Measurements from ENCODE around the gene ANXA9.

The ANXA9 gene

DNA sequence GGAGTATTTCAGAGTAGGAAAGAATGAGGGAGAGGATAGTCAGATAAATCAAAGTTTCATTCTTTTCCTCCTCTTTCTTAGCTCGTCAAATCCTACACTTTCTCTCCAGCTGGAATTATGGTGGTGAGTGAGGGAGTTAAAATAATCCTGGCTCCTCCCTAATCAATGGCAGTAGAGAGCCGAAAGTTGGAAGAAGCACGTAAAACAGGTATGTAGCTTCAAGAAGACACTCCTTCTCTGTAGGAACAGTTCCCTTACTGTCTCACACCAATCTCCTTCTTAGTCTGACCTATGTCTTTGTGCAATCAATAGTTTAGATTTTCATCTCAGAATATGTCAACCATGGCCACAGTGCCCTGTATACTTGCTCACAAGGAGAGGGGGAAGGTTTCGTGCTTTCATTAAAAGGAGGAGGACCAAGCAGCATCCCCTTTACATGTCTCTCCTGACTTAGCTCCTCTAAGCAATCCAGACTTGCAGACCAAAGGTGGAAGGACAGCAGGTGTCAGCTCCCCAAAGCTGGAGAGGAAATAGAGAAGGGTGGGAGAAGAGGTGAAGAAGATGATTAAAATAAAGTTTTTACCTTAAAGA is 23.7 kb downstream of the ANXA9 start:
- peak; percentile 54 for DNase-seq (ENCODE audit: low spot score)

- peak; percentile 98 for DNase-seq (ENCODE audit: low spot score)
Observed at GRCh38 chr1:151006327-151007052, 24.4 kb downstream of the ANXA9 start, which contains the start of gene MINDY1. Gene MINDY1 (minus strand): TSS chr1:151006902. CDS start chr1:151002617, 4,285 bp downstream.

- no peak for DNase-seq (ENCODE audit: low spot score)
Observed at GRCh38 chr1:151007853-151008243, 25.8 kb downstream of the ANXA9 start.

GRCh38 chr1:151008244-151009205 is 26.4 kb downstream of the ANXA9 start, which contains the start of gene PRUNE1:
Gene PRUNE1 (plus strand): TSS chr1:151008449. CDS start chr1:151008633, 184 bp downstream.
- DNase-seq (ENCODE audit: low spot score): peak; percentile 96

DNA sequence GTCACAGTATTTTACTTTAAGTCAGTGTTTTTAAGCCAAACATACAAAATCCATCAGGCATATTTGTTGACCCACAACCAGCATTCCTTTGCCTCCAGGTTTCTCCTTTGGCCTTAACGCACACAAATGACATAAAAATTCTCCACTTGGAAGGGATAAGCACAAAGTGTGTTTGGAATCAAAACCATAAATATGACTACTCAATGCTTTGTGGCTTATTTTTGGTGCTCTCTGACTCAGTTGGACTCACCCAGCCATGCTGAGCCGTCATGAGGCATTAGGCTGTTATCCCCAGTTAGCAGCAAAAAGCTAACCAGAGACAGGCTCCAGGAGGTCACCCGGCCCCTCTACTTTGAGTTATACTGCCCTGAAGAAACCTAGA is 27.1 kb downstream of the ANXA9 start:
- no peak for DNase-seq (ENCODE audit: low spot score)

GRCh38 chr1:151009674-151010345 is 27.7 kb downstream of the ANXA9 start:
- no peak for DNase-seq (ENCODE audit: low spot score)

GRCh38 chr1:151010346-151010726 is 28.2 kb downstream of the ANXA9 start:
- no peak for DNase-seq (ENCODE audit: low spot score)

- DNase-seq (ENCODE audit: low spot score): no peak
Observed at GRCh38 chr1:151011154-151011850, 29.2 kb downstream of the ANXA9 start.

DNA sequence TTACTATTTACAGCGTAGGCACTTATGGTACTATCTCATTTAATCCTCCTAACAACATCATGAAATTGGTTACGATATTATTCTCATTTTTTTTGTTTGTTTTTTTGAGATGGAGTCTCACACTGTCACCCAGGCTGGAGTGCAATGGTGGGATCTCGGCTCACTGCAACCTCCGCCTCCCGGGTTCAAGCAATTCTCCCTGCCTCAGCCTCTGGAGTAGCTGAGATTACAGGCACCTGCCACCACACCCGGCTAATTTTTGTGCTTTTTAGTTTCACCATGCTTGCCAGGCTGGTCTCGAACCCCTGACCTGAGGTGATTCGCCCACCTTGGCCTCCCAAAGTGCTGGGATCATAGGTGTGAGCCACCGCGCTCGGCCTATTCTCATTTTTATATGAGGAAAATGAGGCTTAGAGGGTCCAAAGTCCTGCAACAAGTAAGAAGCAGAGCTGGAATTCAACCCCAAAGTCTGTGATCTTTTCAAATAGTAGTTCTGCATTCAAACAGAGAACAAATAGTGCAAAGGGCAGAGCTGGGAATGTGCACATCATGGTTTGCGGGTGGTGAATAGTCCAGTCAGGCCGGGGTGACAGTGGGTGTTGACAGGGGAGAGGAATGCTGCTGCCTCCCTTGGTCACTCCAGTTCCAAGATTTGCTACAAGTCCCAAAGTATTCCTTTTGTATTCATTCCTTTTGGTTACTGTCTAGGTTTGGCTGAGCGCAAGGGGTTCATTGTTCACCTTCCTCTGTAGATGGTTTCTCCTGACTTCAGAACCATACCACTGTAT is 30.8 kb downstream of the ANXA9 start:
- DNase-seq (ENCODE audit: low spot score): no peak

DNA sequence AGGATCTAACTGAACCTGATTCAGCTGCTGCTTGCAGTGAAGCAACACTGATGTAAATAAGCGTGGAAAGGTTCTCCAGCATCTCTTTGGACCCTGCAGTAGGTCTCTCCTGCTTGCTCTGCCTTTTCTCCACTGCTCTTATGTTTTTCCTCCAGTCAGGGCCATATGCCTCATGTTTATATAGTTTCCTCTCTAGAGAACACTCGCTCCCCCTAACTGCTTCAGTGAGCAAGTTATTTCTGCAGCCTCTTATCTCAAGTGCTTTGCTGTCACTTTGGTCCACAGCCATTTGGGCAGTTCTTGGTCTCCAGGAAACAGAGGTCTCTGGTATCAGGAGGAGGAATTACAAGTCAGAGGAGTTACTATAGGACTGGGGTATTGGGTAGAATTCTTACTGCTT is 31.4 kb downstream of the ANXA9 start:
- no peak for DNase-seq (ENCODE audit: low spot score)

DNA sequence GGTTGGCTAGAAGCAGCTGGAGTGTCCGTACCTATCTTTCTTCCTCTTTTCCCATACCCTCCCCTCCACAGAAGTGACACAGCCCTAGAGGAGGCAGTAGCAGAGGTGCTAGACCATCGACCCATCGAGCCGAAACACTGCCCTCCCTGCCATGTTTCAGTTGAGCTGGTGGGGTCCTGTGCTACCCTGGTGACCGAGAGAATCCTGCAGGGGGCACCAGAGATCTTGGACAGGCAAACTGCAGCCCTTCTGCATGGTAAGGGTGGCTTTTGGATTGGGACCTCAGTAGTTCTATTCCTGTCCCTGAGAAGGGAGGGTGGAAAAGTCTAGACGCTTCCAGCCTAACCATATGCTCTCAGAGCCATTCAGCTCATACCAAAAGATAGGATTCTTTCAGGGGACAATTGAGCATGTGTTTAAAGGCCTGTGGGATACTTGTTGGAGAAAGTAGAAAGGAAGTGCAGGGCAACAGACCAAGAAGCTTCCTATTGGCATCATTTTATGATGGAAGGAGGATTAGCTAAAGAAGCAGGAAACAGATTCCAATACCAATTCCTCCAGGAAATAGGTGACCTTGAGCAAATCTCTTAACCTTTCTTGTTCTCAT is 42.6 kb downstream of the ANXA9 start:
- peak; percentile 87 for DNase-seq (ENCODE audit: low spot score)

DNA sequence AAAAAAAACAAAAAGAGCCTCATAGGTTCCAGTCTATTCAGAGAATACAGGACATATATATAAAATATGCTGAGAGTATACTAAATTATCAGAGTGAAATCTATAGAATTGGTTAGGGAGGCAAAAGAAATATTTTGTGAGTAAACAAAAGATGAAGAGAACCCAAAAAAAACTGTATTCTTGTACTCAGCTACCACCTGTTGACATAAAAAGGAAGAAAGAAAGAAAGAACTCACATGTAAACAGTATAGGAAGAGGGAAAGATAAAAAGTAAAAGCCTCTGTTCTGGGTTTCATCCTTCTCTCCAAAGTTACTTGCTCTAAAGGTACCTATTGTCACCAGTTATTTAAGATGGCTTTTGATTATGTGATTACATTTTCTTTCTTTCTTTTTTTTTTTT is 44.4 kb downstream of the ANXA9 start:
- no peak for DNase-seq (ENCODE audit: low spot score)

- no peak for DNase-seq (ENCODE audit: low spot score)
Observed at GRCh38 chr1:151032164-151032563, 50.1 kb downstream of the ANXA9 start.

- no peak for DNase-seq (ENCODE audit: low spot score)
Observed at GRCh38 chr1:151035167-151035566, 53.1 kb downstream of the ANXA9 start.

- DNase-seq (ENCODE audit: low spot score): no peak
Observed at GRCh38 chr1:151036356-151036755, 54.3 kb downstream of the ANXA9 start, which contains the start of gene BNIPL. Gene BNIPL (plus strand): TSS chr1:151036586. CDS start chr1:151036726, 140 bp downstream.

- no peak for DNase-seq (ENCODE audit: low spot score)
Observed at GRCh38 chr1:151037032-151037431, 54.9 kb downstream of the ANXA9 start.

DNA sequence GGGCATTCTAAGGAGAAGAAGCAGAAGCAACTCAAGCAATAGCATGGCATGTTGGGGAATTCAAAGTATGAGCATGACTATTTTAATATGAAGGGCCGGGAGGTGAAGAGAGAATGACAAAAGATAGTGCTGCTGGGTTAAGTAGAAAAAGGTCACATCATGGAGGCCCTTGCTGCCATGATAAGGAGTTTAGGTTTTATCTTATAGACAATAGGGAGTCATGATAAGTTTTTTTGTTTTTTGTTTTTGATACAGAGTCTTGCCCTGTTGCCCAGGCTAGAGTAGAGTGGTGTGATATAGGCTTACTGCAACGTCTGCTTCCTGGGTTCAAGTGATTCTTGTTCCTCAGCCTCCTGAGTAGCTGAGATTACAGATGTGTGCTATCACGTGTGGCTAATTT is 57.4 kb downstream of the ANXA9 start:
- no peak for DNase-seq (ENCODE audit: low spot score)

DNA sequence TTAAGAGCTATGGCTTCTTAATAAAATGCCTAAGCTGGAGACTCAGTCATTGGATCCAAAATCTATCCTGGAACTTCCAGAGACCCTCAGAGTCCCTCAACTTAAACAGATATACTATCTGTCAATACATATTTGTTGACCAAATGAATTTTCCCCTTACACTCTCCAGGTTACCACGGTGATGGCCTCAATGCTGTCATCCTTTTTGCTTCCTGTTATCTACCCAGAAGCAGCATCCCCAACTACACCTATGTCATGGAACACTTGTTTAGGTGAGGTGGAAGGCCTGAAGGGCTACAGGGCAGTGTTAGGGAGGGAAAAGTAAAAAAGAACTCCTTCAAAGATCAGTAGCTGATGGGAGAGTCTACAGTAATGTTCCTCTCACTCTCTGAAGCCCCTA is 61.1 kb downstream of the ANXA9 start:
- no peak for DNase-seq (ENCODE audit: low spot score)

All from pons (tissue), 1 donor.